Heart left ventricle (tissue), 16 donors: ENCODE results near the gene AGRN. TPM values are rescaled to one million over a fixed set of nuclear protein-coding genes. Genes with fewer than 3 reads are reported as not detected.
A peak's percentile ranks its signal among the peaks of the same experiment; 100 is the strongest.

Experiments
- ATAC-seq, 4 donors: fragments of 200-7000 bp; cut with Tn5 transposase; one replicate each; pipeline ENCODE4 v1.9.1; 2020 to 2022; ENCODE audit warnings: moderate library complexity in 4 of 4, mild to moderate bottlenecking in 3 of 4, moderate number of reproducible peaks in 1 of 4
- DNase-seq, 5 donors: peaks; one replicate each; pipeline ENCODE4 v3.0.0-alpha.2; 2020
- H3K27ac ChIP-seq, 12 donors: fragments of 200-600 bp; sonication (generic) in 4 of 12; one replicate each; pipeline versions ENCODE4 v1.5.0 to v1.8.0; 2016 to 2022; ENCODE audit warnings: mild to moderate bottlenecking in 2 of 12
- H3K27me3 ChIP-seq, 9 donors: fragments of 200-600 bp; sonication (generic) in 2 of 9; one replicate each; pipeline versions ENCODE4 v1.5.1 to v1.8.0; 2016 to 2022; ENCODE audit warnings: mild to moderate bottlenecking in 3 of 9
- H3K36me3 ChIP-seq, 9 donors: fragments of 200-600 bp; sonication (generic) in 2 of 9; one replicate each; pipeline versions ENCODE4 v1.5.0 to v1.8.0; 2018 to 2022; ENCODE audit warnings: mild to moderate bottlenecking in 2 of 9
- H3K4me1 ChIP-seq, 12 donors: fragments of 200-600 bp; sonication (generic) in 4 of 12; one replicate each; pipeline versions ENCODE4 v1.5.0 to v1.8.0; 2016 to 2022; ENCODE audit warnings: mild to moderate bottlenecking in 3 of 12
- H3K4me3 ChIP-seq, 12 donors: fragments of 200-600 bp; sonication (generic) in 4 of 12; one replicate each; pipeline versions ENCODE4 v1.5.0 to v1.8.0; 2017 to 2022; ENCODE audit warnings: mild to moderate bottlenecking in 9 of 12, moderate library complexity in 4 of 12
- H3K9me3 ChIP-seq, 12 donors: fragments of 200-600 bp; sonication (generic) in 4 of 12; one replicate each; pipeline versions ENCODE4 v1.5.0 to v1.8.0; 2016 to 2022; ENCODE audit warnings: mild to moderate bottlenecking in 1 of 12
- CTCF ChIP-seq, 12 donors: fragments of 200-600 bp; sonication (generic) in 4 of 12; IDR thresholded peaks; one replicate each; pipeline versions ENCODE4 v1.5.0 to v1.8.0; 2018 to 2022; ENCODE audit warnings: antibody characterized with exemption in 12 of 12, mild to moderate bottlenecking in 5 of 12
- POLR2A ChIP-seq, 2 donors: fragments of 450-650 bp; IDR thresholded peaks; one replicate each; pipeline ENCODE4 v1.6.1; 2017; ENCODE audit warnings: antibody characterized with exemption in 2 of 2, mild to moderate bottlenecking in 2 of 2, moderate library complexity in 2 of 2
- WGBS, 4 donors: extraction: QIAGEN DNeasy Blood & Tissue Kit in 2 of 4; methylation state at CpG; one replicate each; pipeline versions ENCODE4 v1.1.5 to v1.1.7; 2013 to 2018; 5-methylcytosine and 5-hydroxymethylcytosine counted together
- intact Hi-C, 10 donors: fragments of 100-400 bp; cut with DNase I; formaldehyde crosslinking; loops; one replicate each; pipeline versions ENCODE4 v1.11.1 to v1.14.2; 2022
- polyA plus RNA-seq, 2 donors: library from polyadenylated mRNA; stranded (reverse); fragments of 200-250 nt; gene quantifications; one replicate each; pipeline ENCODE4 v1.2.3, GENCODE V29; 2013
- total RNA-seq, 9 donors: library from RNA; depleted of rRNA in 2 of 9; stranded (reverse); fragments of >200 nt in 2 of 9; fragmentation: NEBNext Ultra II Directional in 3 of 9; extraction: Animal tissue kit (Norgen Biotek cat#: 25700) in 3 of 9; gene quantifications; one replicate each; pipeline versions ENCODE4 v1.1.0 to v1.2.4, GENCODE V29; 2016 to 2023
- donor health status: ischemic (EF 13 %, LVEDD 7.1; RV severe dilation, severe dysfunction).
- donor health status: healthy with polysubstance abuse.
- donor health status: DM: no; HTN: yes; CAD: no.
- donor health status: DM: no; HTN: no; CAD: no.
- donor health status: ischemic (EF 25% LVEDD 6.9; RV normal size, moderate dysfunction).
- donor health status: ischemic (EF 25% LVEDD 5.7; RV mildly dilated, moderate dysfunction).
- donor health status: healthy.
- donor health status: DM: yes; HTN: yes; CAD: no.
- donor health status: ischemic (EF 35%, LVEDD 5.7; RV mildly dilated, moderate dysfunction).
- donor health status: nonischemic (EF 11% LVEDD 7.7; RV severe dilation, severe dysfunction).
- donor health status: DM: yes; HTN: yes; CAD: no.
- donor health status: PGD.
- donor health status: ischemic (EF 29% LVEDD 5.4; RV normal size, mild dysfunction).
- donor health status: nonischemic (EF 23%, LVEDD 6.1; RV moderate dilation, normal function).

The AGRN gene
- total and polyA plus RNA-seq, 11 donors, result 9.7 to 45.7 (median 18.6) TPM

DNA sequence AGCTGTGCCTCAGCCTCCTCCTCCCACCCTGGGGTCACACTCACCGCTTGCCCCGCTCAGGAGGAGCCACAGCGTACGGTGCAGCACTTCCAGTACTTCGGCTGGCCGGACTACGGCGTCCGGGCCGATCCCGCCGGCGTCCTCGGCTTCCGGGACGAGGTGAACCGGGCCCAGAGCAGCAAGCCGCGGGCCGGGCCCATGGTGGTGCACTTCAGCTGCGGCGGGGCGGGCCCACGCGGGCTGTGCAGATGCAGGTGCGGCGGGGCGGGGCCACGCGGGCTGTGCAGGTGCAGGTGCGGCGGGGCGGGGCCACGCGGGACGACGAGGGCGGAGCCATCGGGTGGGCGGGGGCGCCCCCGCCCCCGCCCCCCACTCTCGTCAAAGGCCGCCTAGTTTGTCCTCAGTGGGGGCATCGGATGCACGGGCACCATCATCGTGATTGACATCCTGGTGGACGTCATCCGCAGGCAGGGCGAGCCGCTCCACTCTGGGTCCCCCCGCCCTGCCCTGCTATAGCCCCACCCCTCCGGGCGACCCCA lies 48.7 kb downstream of the AGRN start:
- no peak for DNase-seq
- Histone ChIP-seq H3K36me3 (no peaks in the 10 kb centered on the region), H3K27ac (no peak overlapping the region), H3K27me3 (peaks cover 9 to 79% (median 39%) of the 10 kb centered on the region in 9 donors), H3K4me3 (peak overlapping the region; percentile 2 to 62 (median 52)), H3K4me1 (peaks cover 0 to 27% (median 13%) of the 10 kb centered on the region in 12 donors), H3K9me3 (no peaks in the 10 kb centered on the region)
- ATAC-seq, result no peak
- intact Hi-C loops, result no loop called here
- WGBS, 4 donors, result 1 to 3% (median 2%) methylated on average over 17 to 55 of the region's 55 CpGs
- TF ChIP-seq CTCF (IDR thresholded peaks at IDR 0.05) (no peak), POLR2A (IDR thresholded peaks at IDR 0.05) (no peak)

GRCh38 chr1:1069056-1069710 lies 49.3 kb downstream of the AGRN start:
- H3K27me3 ChIP-seq, result peaks cover 3 to 79% (median 33%) of the 10 kb centered on the region in 9 donors
- no peaks in the 10 kb centered on the region for H3K9me3 ChIP-seq
- TF ChIP-seq CTCF (IDR thresholded peaks at IDR 0.05) (no peak), POLR2A (IDR thresholded peaks at IDR 0.05) (no peak)
- H3K36me3 ChIP-seq, result no peaks in the 10 kb centered on the region
- H3K27ac ChIP-seq, result no peak overlapping the region
- DNase-seq (peak in 4 of 5 donors; percentile 52 to 90 (median 65)), ATAC-seq (peak; percentile 20 to 70 (median 53))
- peaks cover 0 to 21% (median 10%) of the 10 kb centered on the region in 12 donors for H3K4me1 ChIP-seq
- intact Hi-C loops, result no loop called here
- H3K4me3 ChIP-seq, result peak overlapping the region; percentile 15 to 62 (median 52)
- 2 to 12% (median 7%) methylated on average over 7 to 75 of the region's 75 CpGs for WGBS, 4 donors

DNA sequence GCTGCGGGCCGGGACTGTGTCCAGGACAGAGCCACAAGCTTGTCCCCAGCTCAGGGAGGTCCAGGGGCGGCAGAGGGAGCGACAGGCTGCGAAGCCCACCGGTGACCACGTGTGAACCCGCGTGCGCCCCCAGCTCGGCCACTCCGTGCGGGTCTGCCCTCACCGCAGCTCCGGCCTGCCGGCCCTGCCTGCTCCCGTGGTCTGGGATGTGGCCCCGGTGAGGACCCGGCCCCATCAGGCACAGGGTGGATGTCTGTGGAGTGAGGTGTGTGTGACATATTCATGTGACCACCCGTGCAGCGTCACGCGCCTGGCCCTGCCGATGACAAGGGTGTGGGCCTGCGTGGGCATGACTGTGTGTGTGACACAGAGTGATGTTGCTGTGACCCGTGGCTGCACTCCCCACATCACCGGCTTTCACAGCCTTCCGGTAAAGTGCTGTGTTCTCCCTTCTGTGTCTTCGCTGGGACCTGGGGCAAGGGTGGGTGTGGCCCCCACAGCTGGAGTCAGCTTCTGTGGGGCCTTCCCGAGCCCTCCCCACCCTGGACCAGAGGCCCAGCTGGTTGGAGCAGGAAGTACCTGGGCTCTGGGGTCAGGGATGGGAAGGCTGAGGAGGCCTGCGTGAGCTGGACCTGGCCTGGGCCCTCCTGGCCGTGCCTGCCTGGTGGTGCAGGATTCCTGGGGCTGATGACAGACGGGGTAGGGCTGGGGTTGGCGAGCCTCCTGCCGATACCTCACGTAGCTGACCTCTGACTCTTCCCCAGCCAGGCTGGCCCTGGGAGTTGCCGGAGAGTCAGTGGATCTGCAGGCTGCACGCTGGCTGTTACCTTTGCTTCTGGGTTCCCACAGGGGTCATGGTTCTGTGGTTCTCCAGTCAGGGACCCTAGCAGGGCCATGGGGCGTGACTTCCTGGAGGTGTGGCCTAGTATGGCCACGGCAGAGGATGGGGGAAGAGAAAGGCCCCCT lies 50.1 kb downstream of the AGRN start:
- WGBS, 4 donors, result 53 to 63% (median 61%) methylated on average over 28 to 40 of the region's 40 CpGs
- peaks cover 0 to 19% (median 9%) of the 10 kb centered on the region in 12 donors for H3K4me1 ChIP-seq
- H3K27me3 ChIP-seq, result peaks cover 0 to 83% (median 36%) of the 10 kb centered on the region in 9 donors
- H3K4me3 ChIP-seq, result peak overlapping the region in 7 of 12 donors; percentile 32 to 62 (median 52)
- peak in 1 of 4 donors; percentile 4 for ATAC-seq
- no peaks in the 10 kb centered on the region for H3K9me3 ChIP-seq
- intact Hi-C loops, result no loop called here
- H3K36me3 ChIP-seq, result no peaks in the 10 kb centered on the region
- TF ChIP-seq CTCF (IDR thresholded peaks at IDR 0.05) (no peak), POLR2A (IDR thresholded peaks at IDR 0.05) (no peak)
- DNase-seq, result no peak
- H3K27ac ChIP-seq, result no peak overlapping the region
